Uterus (tissue), 2 donors: ENCODE measurements around the gene COL24A1.

Experiments
- POLR2A ChIP-seq, 2 donors: fragments of 450-650 bp; IDR thresholded peaks; one replicate each; pipeline ENCODE4 v1.6.1; 2016; ENCODE audit warnings: antibody characterized with exemption in 2 of 2, mild to moderate bottlenecking in 1 of 2, moderate library complexity in 1 of 2
- TF ChIP-seq, protein P1 (sequence below), 4 experiments: fragments of 200-600 bp in 2 of 4; fragments of 450-650 bp in 2 of 4; sonication (generic) in 2 of 4; IDR thresholded peaks; one replicate each; pipeline ENCODE4 v1.5.1; 2016 to 2019; ENCODE audit warnings: antibody characterized with exemption in 4 of 4, mild to moderate bottlenecking in 2 of 4, moderate library complexity in 1 of 4

DNA sequence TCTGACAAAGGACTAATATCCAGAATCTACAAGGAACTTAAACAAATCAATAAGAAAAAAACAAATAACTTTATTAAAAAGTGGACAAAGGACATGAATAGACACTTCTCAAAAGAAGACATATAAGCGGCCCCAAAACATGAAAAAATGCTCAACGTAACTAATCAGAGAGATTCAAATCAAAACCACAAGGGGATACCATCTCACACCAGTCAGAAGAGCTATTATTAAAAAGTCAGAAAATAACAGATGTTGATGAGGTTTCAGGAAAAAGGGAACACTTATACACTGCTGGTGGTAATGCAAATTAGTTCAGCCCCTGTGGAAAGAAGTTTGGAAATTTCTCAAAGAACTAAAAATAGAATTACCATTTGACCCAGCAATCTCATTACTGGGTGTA is 102.2 kb downstream of the COL24A1 start:
- no peak for TF ChIP-seq POLR2A (IDR thresholded peaks at IDR 0.05)
- TF ChIP-seq, protein P1, sequence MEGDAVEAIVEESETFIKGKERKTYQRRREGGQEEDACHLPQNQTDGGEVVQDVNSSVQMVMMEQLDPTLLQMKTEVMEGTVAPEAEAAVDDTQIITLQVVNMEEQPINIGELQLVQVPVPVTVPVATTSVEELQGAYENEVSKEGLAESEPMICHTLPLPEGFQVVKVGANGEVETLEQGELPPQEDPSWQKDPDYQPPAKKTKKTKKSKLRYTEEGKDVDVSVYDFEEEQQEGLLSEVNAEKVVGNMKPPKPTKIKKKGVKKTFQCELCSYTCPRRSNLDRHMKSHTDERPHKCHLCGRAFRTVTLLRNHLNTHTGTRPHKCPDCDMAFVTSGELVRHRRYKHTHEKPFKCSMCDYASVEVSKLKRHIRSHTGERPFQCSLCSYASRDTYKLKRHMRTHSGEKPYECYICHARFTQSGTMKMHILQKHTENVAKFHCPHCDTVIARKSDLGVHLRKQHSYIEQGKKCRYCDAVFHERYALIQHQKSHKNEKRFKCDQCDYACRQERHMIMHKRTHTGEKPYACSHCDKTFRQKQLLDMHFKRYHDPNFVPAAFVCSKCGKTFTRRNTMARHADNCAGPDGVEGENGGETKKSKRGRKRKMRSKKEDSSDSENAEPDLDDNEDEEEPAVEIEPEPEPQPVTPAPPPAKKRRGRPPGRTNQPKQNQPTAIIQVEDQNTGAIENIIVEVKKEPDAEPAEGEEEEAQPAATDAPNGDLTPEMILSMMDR (IDR thresholded peaks at IDR 0.05): no peak
